ENCODE measurements around the gene MOB3A.

The MOB3A gene

GRCh38 chr19:2111886-2112285 lies 15.8 kb upstream of the MOB3A start:
- no peak overlapping the region for H3K27ac ChIP-seq
- no peak for TF ChIP-seq ZFX (IDR thresholded peaks at IDR 0.05; ENCODE audit: borderline replicate concordance)
- TF ChIP-seq CTCF (IDR thresholded peaks at IDR 0.05) = no peak

GRCh38 chr19:2111425-2111824 lies 15.3 kb upstream of the MOB3A start:
- no peak overlapping the region for H3K27ac ChIP-seq
- TF ChIP-seq ZFX (IDR thresholded peaks at IDR 0.05; ENCODE audit: borderline replicate concordance) (no peak), CTCF (IDR thresholded peaks at IDR 0.05) (no peak)

- H3K27ac ChIP-seq = no peak overlapping the region
- no peak for TF ChIP-seq ZFX (IDR thresholded peaks at IDR 0.05; ENCODE audit: borderline replicate concordance)
These were observed 14.7 kb upstream of the MOB3A start for GRCh38 chr19:2110822-2111221.

GRCh38 chr19:2109046-2109864 lies 13.1 kb upstream of the MOB3A start:
- TF ChIP-seq CTCF (IDR thresholded peaks at IDR 0.05) (no peak), ZFX (IDR thresholded peaks at IDR 0.05; ENCODE audit: borderline replicate concordance) (no peak)

GRCh38 chr19:2108251-2109016 lies 12.3 kb upstream of the MOB3A start:
- TF ChIP-seq ZFX (IDR thresholded peaks at IDR 0.05; ENCODE audit: borderline replicate concordance) = no peak
- no peak for TF ChIP-seq CTCF (IDR thresholded peaks at IDR 0.05)
- no peak overlapping the region for H3K27ac ChIP-seq

More at GRCh38 chr19:2109046-2109864, 13.1 kb upstream of the MOB3A start:
- H3K27ac ChIP-seq = no peak overlapping the region

- no peak overlapping the region for H3K27ac ChIP-seq
- TF ChIP-seq CTCF (IDR thresholded peaks at IDR 0.05) (no peak), ZFX (IDR thresholded peaks at IDR 0.05; ENCODE audit: borderline replicate concordance) (no peak)
These were observed 7.0 kb upstream of the MOB3A start for GRCh38 chr19:2103045-2103707.

- H3K27ac ChIP-seq = no peak overlapping the region
- TF ChIP-seq CTCF (IDR thresholded peaks at IDR 0.05) (no peak), ZFX (IDR thresholded peaks at IDR 0.05; ENCODE audit: borderline replicate concordance) (no peak)
These were observed 5.5 kb upstream of the MOB3A start for GRCh38 chr19:2101417-2102335.

Data from 22Rv1 (cell line).